SU-DHL-6 (cell line): Measurements from ENCODE around the gene SCIN.

Experiments used
- H2AFZ ChIP-seq: fragments of 200-600 bp; sonication (generic); 2 replicates; pipeline ENCODE4 v1.6.1; 2014; ENCODE audit warnings: low read depth, mild to moderate bottlenecking, moderate library complexity, mixed read lengths, antibody characterized with exemption, low read length; ENCODE audit not compliant: severe bottlenecking
- H3F3A ChIP-seq: fragments of 200-600 bp; shearing (Covaris generic); 2 replicates; pipeline ENCODE4 v1.6.0; 2016; ENCODE audit warnings: antibody characterized with exemption, mild to moderate bottlenecking; ENCODE audit not compliant: insufficient read depth
- H3K27ac ChIP-seq: fragments of 200-600 bp; sonication (generic); 2 replicates; pipeline ENCODE4 v1.5.1; 2016; ENCODE audit warnings: low read depth, mild to moderate bottlenecking, low read length, moderate library complexity, mixed read lengths
- H3K27me3 ChIP-seq: fragments of 200-600 bp; sonication (generic), shearing (Covaris generic); 2 replicates; pipeline ENCODE4 v1.6.0; 2014; ENCODE audit warnings: mild to moderate bottlenecking, low read length
- H3K36me3 ChIP-seq: fragments of 200-600 bp; sonication (generic); 2 replicates; pipeline ENCODE4 v1.6.1; 2014; ENCODE audit warnings: mild to moderate bottlenecking, low read length, mixed read lengths
- H3K4me2 ChIP-seq: fragments of 300-600, 200-600 bp; shearing (Covaris generic), sonication (generic); 2 replicates; pipeline ENCODE4 v1.6.0; 2014; ENCODE audit warnings: low read length, low read depth, mild to moderate bottlenecking; ENCODE audit not compliant: poor library complexity, severe bottlenecking
- H3K4me3 ChIP-seq: fragments of 200-600 bp; sonication (generic); 2 replicates; pipeline ENCODE4 v1.5.1; 2014; ENCODE audit warnings: antibody characterized with exemption, low read length, mild to moderate bottlenecking, mixed read lengths; ENCODE audit not compliant: insufficient read depth, poor library complexity, severe bottlenecking
- H3K79me2 ChIP-seq: fragments of 200-600 bp; sonication (generic); 2 replicates; pipeline ENCODE4 v1.6.1; 2014; ENCODE audit warnings: mild to moderate bottlenecking, low read length, moderate library complexity; ENCODE audit not compliant: insufficient read depth
- H3K9ac ChIP-seq: fragments of 200-600 bp; sonication (generic); 2 replicates; pipeline ENCODE4 v1.7.0; 2014; ENCODE audit warnings: mild to moderate bottlenecking, low read length
- H3K9me2 ChIP-seq: fragments of 200-600 bp; sonication (generic); replicated peaks from 2 replicates; pipeline ENCODE4 v1.6.1; 2014; ENCODE audit warnings: low read length; ENCODE audit not compliant: insufficient read depth
- H3K9me3 ChIP-seq: fragments of 200-600 bp; sonication (generic); 2 replicates; pipeline ENCODE4 v1.6.1; 2014; ENCODE audit warnings: low read length, mixed read lengths; ENCODE audit not compliant: insufficient read depth
- H4K20me1 ChIP-seq: fragments of 200-600 bp; sonication (generic); 2 replicates; pipeline ENCODE4 v1.6.1; 2014; ENCODE audit warnings: low read depth, mild to moderate bottlenecking, antibody characterized with exemption, low read length, moderate library complexity, mixed read lengths
- CTCF ChIP-seq: fragments of 200-600 bp; sonication (generic); IDR thresholded peaks from one replicate; pipeline ENCODE4 v1.5.1; 2017; ENCODE audit warnings: antibody characterized with exemption, mild to moderate bottlenecking, low read length, moderate library complexity; ENCODE audit not compliant: insufficient read depth, poor library complexity, severe bottlenecking
- EZH2phosphoT487 ChIP-seq: fragments of 200-600 bp; sonication (generic), shearing (Covaris generic); conservative IDR thresholded peaks from 2 replicates; pipeline ENCODE4 v1.6.1; 2018; ENCODE audit warnings: mild to moderate bottlenecking, antibody characterized with exemption, low read length, moderate library complexity, mixed read lengths

Gene SCIN

DNA sequence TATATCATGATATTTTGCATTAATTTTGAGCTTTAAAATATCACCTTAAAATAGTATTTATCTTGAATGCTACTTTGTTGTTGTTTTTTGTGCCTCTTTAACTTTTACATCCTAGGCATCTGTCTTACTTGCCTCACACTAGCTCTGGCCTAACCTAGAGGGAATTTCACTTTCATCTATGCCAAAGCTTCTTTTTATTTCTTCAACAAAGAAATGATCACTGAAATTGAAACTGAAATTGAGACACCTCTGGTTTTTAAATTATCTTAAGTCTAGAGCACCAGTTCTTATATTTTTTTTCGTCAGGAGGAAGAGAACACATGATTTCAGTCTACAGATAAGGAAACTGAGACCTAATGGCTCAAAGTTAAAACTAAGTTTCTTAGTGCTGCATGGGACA is 3.5 kb upstream of the SCIN start:
- H3K27ac ChIP-seq: no peak overlapping the region
- no peaks in the 10 kb centered on the region for H3K9me2 ChIP-seq
- no peaks in the 10 kb centered on the region for H3F3A ChIP-seq
- H3K27me3 ChIP-seq: no peaks in the 10 kb centered on the region
- H3K9me3 ChIP-seq: no peaks in the 10 kb centered on the region
- no peaks in the 10 kb centered on the region for H3K79me2 ChIP-seq
- H3K36me3 ChIP-seq: no peaks in the 10 kb centered on the region
- no peak overlapping the region for H2AFZ ChIP-seq
- no peaks in the 10 kb centered on the region for H4K20me1 ChIP-seq
- no peak overlapping the region for H3K4me2 ChIP-seq
- TF ChIP-seq CTCF: no peak
- no peak overlapping the region for H3K4me3 ChIP-seq
- no peak overlapping the region for H3K9ac ChIP-seq

DNA sequence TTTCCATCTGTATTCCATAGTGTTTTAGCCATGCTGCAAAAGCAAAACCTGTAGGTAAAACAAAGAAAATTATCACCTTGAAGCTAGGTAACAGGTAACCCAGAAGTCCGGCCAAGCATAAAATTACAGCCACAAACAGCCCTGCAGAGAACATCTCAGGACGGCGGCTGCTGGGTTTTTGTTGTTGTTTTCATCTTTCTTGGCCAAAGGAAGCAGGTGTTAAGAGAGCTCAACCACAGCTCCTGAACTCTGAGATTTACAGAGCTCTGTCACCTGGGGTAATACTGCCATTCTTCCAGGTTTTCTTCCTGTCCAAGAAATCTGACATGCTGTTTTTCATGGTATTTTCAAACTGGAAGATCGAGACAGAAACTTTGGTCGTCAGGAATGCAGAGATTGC is 847 bp upstream of the SCIN start:
- no peaks in the 10 kb centered on the region for H3K9me2 ChIP-seq
- no peaks in the 10 kb centered on the region for H3F3A ChIP-seq
- H3K79me2 ChIP-seq: no peaks in the 10 kb centered on the region
- H3K27me3 ChIP-seq: no peaks in the 10 kb centered on the region
- no peaks in the 10 kb centered on the region for H3K36me3 ChIP-seq
- no peak overlapping the region for H3K9ac ChIP-seq
- H2AFZ ChIP-seq: no peak overlapping the region
- H3K4me3 ChIP-seq: no peak overlapping the region
- no peaks in the 10 kb centered on the region for H4K20me1 ChIP-seq
- no peak overlapping the region for H3K27ac ChIP-seq
- no peak overlapping the region for H3K4me2 ChIP-seq
- TF ChIP-seq CTCF: no peak
- TF ChIP-seq EZH2phosphoT487: no peak
- H3K9me3 ChIP-seq: no peaks in the 10 kb centered on the region

DNA sequence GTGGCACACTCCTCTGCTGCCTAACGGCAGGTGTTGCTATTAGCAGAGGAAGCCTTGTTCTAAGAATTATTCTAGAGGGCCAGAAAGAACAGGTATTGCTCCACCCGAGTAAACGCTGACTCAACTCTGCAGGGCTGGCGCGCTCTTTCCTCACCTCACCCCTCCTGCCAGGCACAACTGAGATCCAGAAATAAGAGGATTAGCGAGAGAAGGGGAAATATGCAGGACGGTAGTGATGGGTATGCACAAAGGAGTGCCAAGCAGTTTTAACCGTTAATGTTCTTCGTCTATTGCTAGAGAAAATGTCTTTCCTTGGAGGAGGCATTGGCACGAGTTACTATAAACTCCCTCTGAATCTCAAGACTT is 369 bp upstream of the SCIN start:
- H3K9me2 ChIP-seq: no peaks in the 10 kb centered on the region
- H3K9me3 ChIP-seq: no peaks in the 10 kb centered on the region
- TF ChIP-seq EZH2phosphoT487 (no peak), CTCF (no peak)
- H2AFZ ChIP-seq: no peak overlapping the region
- H3K4me2 ChIP-seq: no peak overlapping the region
- no peaks in the 10 kb centered on the region for H3F3A ChIP-seq
- no peaks in the 10 kb centered on the region for H3K27me3 ChIP-seq
- H3K36me3 ChIP-seq: no peaks in the 10 kb centered on the region
- no peak overlapping the region for H3K27ac ChIP-seq
- H4K20me1 ChIP-seq: no peaks in the 10 kb centered on the region
- no peaks in the 10 kb centered on the region for H3K79me2 ChIP-seq
- H3K4me3 ChIP-seq: no peak overlapping the region
- H3K9ac ChIP-seq: no peak overlapping the region

- Histone ChIP-seq H3K27me3 (no peaks in the 10 kb centered on the region), H3F3A (no peaks in the 10 kb centered on the region), H4K20me1 (no peaks in the 10 kb centered on the region), H3K79me2 (no peaks in the 10 kb centered on the region), H3K9me2 (no peaks in the 10 kb centered on the region), H3K9ac (no peak overlapping the region), H3K27ac (no peak overlapping the region), H3K36me3 (no peaks in the 10 kb centered on the region), H3K4me2 (no peak overlapping the region), H3K9me3 (no peaks in the 10 kb centered on the region), H2AFZ (no peak overlapping the region), H3K4me3 (no peak overlapping the region)
- TF ChIP-seq CTCF: no peak
- no peak for TF ChIP-seq EZH2phosphoT487
Observed at GRCh38 chr7:12571691-12572090, 1.2 kb downstream of the SCIN start.
